HG02885 (cell line): ENCODE measurements around the gene SAMD4A.

Experiments
- ATAC-seq: cut with Tn5 transposase; IDR thresholded peaks from one replicate; pipeline ENCODE4 v1.9.1; 2021; ENCODE audit warnings: mild to moderate bottlenecking; ENCODE audit not compliant: unreplicated experiment, poor library complexity

The SAMD4A gene

GRCh38 chr14:54809767-54810166 is 242.8 kb downstream of the SAMD4A start:
- peak; percentile 60 for ATAC-seq

GRCh38 chr14:54812617-54813016 is 245.7 kb downstream of the SAMD4A start:
- no peak for ATAC-seq

- no peak for ATAC-seq
These were observed 246.2 kb downstream of the SAMD4A start for GRCh38 chr14:54813081-54813480.

GRCh38 chr14:54814076-54814475 is 247.1 kb downstream of the SAMD4A start:
- no peak for ATAC-seq

GRCh38 chr14:54815016-54815415 is 248.1 kb downstream of the SAMD4A start:
- ATAC-seq: no peak

- ATAC-seq: no peak
These were observed 248.6 kb downstream of the SAMD4A start for GRCh38 chr14:54815515-54815914.

GRCh38 chr14:54816450-54816849 is 249.5 kb downstream of the SAMD4A start:
- ATAC-seq: no peak

GRCh38 chr14:54817506-54817905 is 250.6 kb downstream of the SAMD4A start:
- ATAC-seq: no peak

GRCh38 chr14:54818201-54819133 is 251.5 kb downstream of the SAMD4A start:
- no peak for ATAC-seq

GRCh38 chr14:54822685-54823084 is 255.8 kb downstream of the SAMD4A start:
- ATAC-seq: no peak

GRCh38 chr14:54823757-54824549 is 257.0 kb downstream of the SAMD4A start:
- no peak for ATAC-seq

- ATAC-seq: no peak
These were observed 261.1 kb downstream of the SAMD4A start for GRCh38 chr14:54828037-54828436.

GRCh38 chr14:54829486-54830224 is 262.7 kb downstream of the SAMD4A start:
- no peak for ATAC-seq

- ATAC-seq: no peak
These were observed 263.7 kb downstream of the SAMD4A start for GRCh38 chr14:54830650-54831049.

- ATAC-seq: no peak
These were observed 267.2 kb downstream of the SAMD4A start for GRCh38 chr14:54834081-54834480.

- no peak for ATAC-seq
These were observed 267.8 kb downstream of the SAMD4A start for GRCh38 chr14:54834727-54835126.

- no peak for ATAC-seq
These were observed 269.3 kb downstream of the SAMD4A start for GRCh38 chr14:54836231-54836630.

GRCh38 chr14:54837508-54838149 is 270.7 kb downstream of the SAMD4A start:
- ATAC-seq: no peak

GRCh38 chr14:54838931-54839512 is 272.1 kb downstream of the SAMD4A start:
- ATAC-seq: no peak

- no peak for ATAC-seq
These were observed 272.8 kb downstream of the SAMD4A start for GRCh38 chr14:54839701-54840119.
